ENCODE data around the gene TAF13. TPM values are rescaled to one million over a fixed set of nuclear protein-coding genes. Genes with fewer than 3 reads are reported as not detected.
"Not testable (repeated sequence)": the region's sequence is repeated elsewhere in the genome, so short reads cannot be mapped to it uniquely, and the experiment has no call there.

The TAF13 gene
- total RNA-seq, 6 donors from 2014 or later = 11.5 to 54.6 (median 35.7) TPM

GRCh38 chr1:109061183-109061582 lies 14.6 kb downstream of the TAF13 start:
- no peak overlapping the region for H3K4me3 ChIP-seq
- no peak for ATAC-seq (ENCODE audit: low FRiP score in 2 of 2)
- TF ChIP-seq CTCF (IDR thresholded peaks at IDR 0.05) (no peak), POLR2A (IDR thresholded peaks at IDR 0.05) (no peak), POLR2AphosphoS5 (IDR thresholded peaks at IDR 0.05) (no peak), EP300 (IDR thresholded peaks at IDR 0.05) (no peak)
- H3K9me3 ChIP-seq = no peaks in the 10 kb centered on the region
- H3K36me3 ChIP-seq = peaks cover 5 to 36% (median 18%) of the 10 kb centered on the region in 4 donors
- no peaks in the 10 kb centered on the region for H3K27me3 ChIP-seq
- H3K4me1 ChIP-seq = no peaks in the 10 kb centered on the region
- H3K27ac ChIP-seq = no peak overlapping the region
- 85 to 89% methylated on average over 4 of the region's 4 CpGs for WGBS, 2 donors
- no peak for DNase-seq

GRCh38 chr1:109060707-109061106 lies 15.1 kb downstream of the TAF13 start:
- H3K27ac ChIP-seq = no peak overlapping the region
- no peak for ATAC-seq (ENCODE audit: low FRiP score in 2 of 2)

GRCh38 chr1:109059026-109059425 lies 16.8 kb downstream of the TAF13 start:
- ATAC-seq (ENCODE audit: low FRiP score in 2 of 2) (no peak), DNase-seq (no peak)
- Histone ChIP-seq H3K36me3 (peaks cover 0 to 17% (median 9%) of the 10 kb centered on the region in 4 donors), H3K4me1 (no peaks in the 10 kb centered on the region), H3K27ac (no peak overlapping the region), H3K9me3 (no peaks in the 10 kb centered on the region), H3K4me3 (no peak overlapping the region), H3K27me3 (no peaks in the 10 kb centered on the region)
- TF ChIP-seq POLR2A (IDR thresholded peaks at IDR 0.05) (no peak), CTCF (IDR thresholded peaks at IDR 0.05) (no peak), POLR2AphosphoS5 (IDR thresholded peaks at IDR 0.05) (no peak)

More at GRCh38 chr1:109060707-109061106, 15.1 kb downstream of the TAF13 start:
- Histone ChIP-seq H3K9me3 (no peaks in the 10 kb centered on the region), H3K36me3 (peaks cover 1 to 34% (median 16%) of the 10 kb centered on the region in 4 donors), H3K4me3 (no peak overlapping the region), H3K4me1 (no peaks in the 10 kb centered on the region), H3K27me3 (no peaks in the 10 kb centered on the region)
- no peak for DNase-seq
- TF ChIP-seq CTCF (IDR thresholded peaks at IDR 0.05) (no peak), EP300 (IDR thresholded peaks at IDR 0.05) (no peak), POLR2A (IDR thresholded peaks at IDR 0.05) (no peak), POLR2AphosphoS5 (IDR thresholded peaks at IDR 0.05) (no peak)
- 76 to 81% methylated on average over 7 of the region's 7 CpGs for WGBS, 2 donors

- TF ChIP-seq EP300 (IDR thresholded peaks at IDR 0.05) = no peak
- no peak for TF ChIP-seq POLR2AphosphoS5 (IDR thresholded peaks at IDR 0.05)
- TF ChIP-seq CTCF (IDR thresholded peaks at IDR 0.05) = no peak
- no peak for TF ChIP-seq POLR2A (IDR thresholded peaks at IDR 0.05)
- Histone ChIP-seq H3K9me3 (no peaks in the 10 kb centered on the region), H3K36me3 (no peaks in the 10 kb centered on the region), H3K4me3 (no peak overlapping the region), H3K4me1 (no peaks in the 10 kb centered on the region), H3K27ac (no peak overlapping the region), H3K27me3 (no peaks in the 10 kb centered on the region)
- WGBS, 2 donors = 92 to 93% methylated on average over 3 of the region's 3 CpGs
- ATAC-seq (ENCODE audit: low FRiP score in 2 of 2) (no peak), DNase-seq (no peak)
These were observed 19.7 kb downstream of the TAF13 start for GRCh38 chr1:109056064-109056463.

GRCh38 chr1:109052145-109052544 lies 23.7 kb downstream of the TAF13 start:
- H3K9me3 ChIP-seq, DNase-seq: not testable (repeated sequence)

More at GRCh38 chr1:109052145-109052544, 23.7 kb downstream of the TAF13 start:
- H3K4me1 ChIP-seq; H3K27ac ChIP-seq; ATAC-seq (ENCODE audit: low FRiP score in 2 of 2); H3K36me3 ChIP-seq; H3K27me3 ChIP-seq; H3K4me3 ChIP-seq: not testable (repeated sequence)
- 86 to 97% methylated on average over 3 of the region's 3 CpGs for WGBS, 2 donors
